Measurements from ENCODE around the gene PKM.

GRCh38 chr15:72230197-72231065 lies 559 bp downstream of the PKM start:
- TF ChIP-seq CTCF (IDR thresholded peaks at IDR 0.05) (no peak), POLR2A (IDR thresholded peaks at IDR 0.05) (peak in 1 of 4 donors; percentile 42)
